Neural progenitor cell (in vitro differentiated cells): Measurements from ENCODE around the gene TRABD2A. TPM values are rescaled to one million over a fixed set of nuclear protein-coding genes. Genes with fewer than 3 reads are reported as not detected.

Experiments used
- DNase-seq: peaks from one replicate; pipeline ENCODE4 v3.0.0-alpha.2; 2016; ENCODE audit warnings: low spot score
- H2AFZ ChIP-seq: fragments of 200-600 bp; sonication (generic); replicated peaks from 2 replicates; pipeline ENCODE4 v1.6.1; 2016; ENCODE audit warnings: antibody characterized with exemption
- H3F3A ChIP-seq: fragments of 200-600 bp; sonication (generic); 2 replicates; pipeline ENCODE4 v1.6.1; 2016; ENCODE audit warnings: antibody characterized with exemption, low read depth
- H3K27ac ChIP-seq: fragments of 200-600 bp; sonication (generic); 2 replicates; pipeline ENCODE4 v1.5.1; 2016; ENCODE audit warnings: mild to moderate bottlenecking
- H3K27me3 ChIP-seq: fragments of 200-600 bp; sonication (generic); 2 replicates; pipeline ENCODE4 v1.6.1; 2016; ENCODE audit warnings: mild to moderate bottlenecking, moderate library complexity
- H3K36me3 ChIP-seq: fragments of 200-600 bp; sonication (generic); 2 replicates; pipeline ENCODE4 v1.5.1; 2016
- H3K4me1 ChIP-seq: fragments of 200-600 bp; sonication (generic); 2 replicates; pipeline ENCODE4 v1.6.1; 2016; ENCODE audit warnings: mixed run types
- H3K4me2 ChIP-seq: fragments of 200-600 bp; sonication (generic); 2 replicates; pipeline ENCODE4 v1.6.1; 2016
- H3K4me3 ChIP-seq: fragments of 200-600 bp; sonication (generic); 2 replicates; pipeline ENCODE4 v1.5.1; 2016
- H3K79me2 ChIP-seq: fragments of 200-600 bp; sonication (generic); 2 replicates; pipeline ENCODE4 v1.6.1; 2016; ENCODE audit warnings: low read depth
- H3K9ac ChIP-seq: fragments of 200-600 bp; sonication (generic); 2 replicates; pipeline ENCODE4 v1.6.1; 2016
- H3K9me3 ChIP-seq: fragments of 200-600 bp; sonication (generic); 2 replicates; pipeline ENCODE4 v1.5.1; 2016; ENCODE audit warnings: low read depth
- H4K20me1 ChIP-seq: fragments of 200-600 bp; sonication (generic); 2 replicates; pipeline ENCODE4 v1.6.1; 2016; ENCODE audit warnings: low read depth
- H3K27ac Mint-ChIP-seq: 3 replicates; pipeline ENCODE4 v1.8.0; 2021; ENCODE audit warnings: mixed read lengths
- H3K27me3 Mint-ChIP-seq: 2 replicates; pipeline ENCODE4 v1.8.0; 2022; ENCODE audit warnings: low read depth, mild to moderate bottlenecking, inconsistent platforms, moderate library complexity, mixed read lengths; ENCODE audit not compliant: insufficient read depth
- H3K36me3 Mint-ChIP-seq: 3 replicates; pipeline ENCODE4 v1.8.0; 2021; ENCODE audit warnings: mixed read lengths
- H3K4me1 Mint-ChIP-seq: 3 replicates; pipeline ENCODE4 v1.8.0; 2021; ENCODE audit warnings: mixed read lengths
- H3K4me3 Mint-ChIP-seq: 3 replicates; pipeline ENCODE4 v1.8.0; 2021; ENCODE audit warnings: mild to moderate bottlenecking, moderate library complexity, mixed read lengths
- H3K9me3 Mint-ChIP-seq: 3 replicates; pipeline ENCODE4 v1.8.0; 2020; ENCODE audit warnings: mixed read lengths
- EZH2 ChIP-seq: fragments of 200-600 bp; sonication (generic); IDR thresholded peaks from 2 replicates; pipeline ENCODE4 v1.6.1; 2017; ENCODE audit warnings: antibody characterized with exemption, mild to moderate bottlenecking, moderate library complexity
- EZH2phosphoT487 ChIP-seq: fragments of 200-600 bp; sonication (generic); IDR thresholded peaks from 2 replicates; pipeline ENCODE4 v1.6.1; 2017; ENCODE audit warnings: antibody characterized with exemption
- total RNA-seq: library from RNA; depleted of rRNA; stranded (reverse); fragments of >200 nt; gene quantifications from 2 replicates; pipeline ENCODE4 v1.2.3, GENCODE V29; 2015; ENCODE audit warnings: low replicate concordance
- TF ChIP-seq, protein P1 (sequence below): fragments of 200-600 bp; sonication (generic); IDR thresholded peaks from 2 replicates; pipeline ENCODE4 v1.5.1; 2017; ENCODE audit warnings: antibody characterized with exemption, mild to moderate bottlenecking

Gene TRABD2A
- total RNA-seq, 1 donor from 2014 or later = 2.0 TPM

DNA sequence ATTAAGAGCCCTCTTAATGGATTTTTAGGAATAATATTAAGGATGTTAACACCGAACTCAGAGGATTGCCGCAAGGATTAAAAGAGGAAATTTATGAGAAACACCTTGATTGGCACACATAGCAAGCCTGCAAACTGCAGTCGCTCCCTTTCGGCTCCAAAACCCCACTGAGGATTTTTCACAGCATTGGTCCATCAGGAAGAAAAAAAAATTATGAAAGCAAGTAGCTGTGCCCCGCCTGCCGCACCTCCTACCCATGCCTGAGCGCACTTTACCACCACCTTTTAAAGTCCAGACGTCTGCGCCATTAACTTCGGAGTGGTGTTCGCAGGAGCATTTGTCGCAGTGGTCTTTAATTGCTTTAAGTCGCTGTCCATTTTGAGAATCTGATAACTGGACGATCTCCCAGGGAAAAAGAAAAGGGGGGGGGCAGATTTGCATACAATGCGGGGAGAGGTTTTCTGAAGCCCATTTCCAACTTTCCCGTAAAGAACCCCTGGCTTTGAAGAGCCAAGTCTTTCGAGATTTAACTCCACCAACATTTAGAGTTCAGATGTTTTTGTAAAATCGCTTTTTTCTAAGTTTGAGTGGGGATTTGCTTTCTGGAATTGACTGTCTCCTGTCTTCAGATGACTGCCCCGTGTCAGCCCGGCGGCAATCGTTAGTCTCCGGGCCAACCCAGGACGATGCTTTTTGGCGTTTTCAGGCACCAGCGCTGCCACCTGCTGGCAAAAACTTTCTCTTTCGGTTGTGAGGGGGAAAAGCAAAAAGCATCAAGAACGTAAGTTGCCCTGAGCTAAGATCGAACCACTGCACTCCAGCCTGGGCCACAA lies 913 bp upstream of the TRABD2A start:
- peaks cover 6% of the 10 kb centered on the region for H4K20me1 ChIP-seq
- H3F3A ChIP-seq = peaks cover 14% of the 10 kb centered on the region
- H3K27me3 ChIP-seq = peaks cover 88% of the 10 kb centered on the region
- peak overlapping the region; percentile 88 for H3K4me3 Mint-ChIP-seq
- peak; percentile 64 for TF ChIP-seq EZH2phosphoT487
- TF ChIP-seq, protein P1, sequence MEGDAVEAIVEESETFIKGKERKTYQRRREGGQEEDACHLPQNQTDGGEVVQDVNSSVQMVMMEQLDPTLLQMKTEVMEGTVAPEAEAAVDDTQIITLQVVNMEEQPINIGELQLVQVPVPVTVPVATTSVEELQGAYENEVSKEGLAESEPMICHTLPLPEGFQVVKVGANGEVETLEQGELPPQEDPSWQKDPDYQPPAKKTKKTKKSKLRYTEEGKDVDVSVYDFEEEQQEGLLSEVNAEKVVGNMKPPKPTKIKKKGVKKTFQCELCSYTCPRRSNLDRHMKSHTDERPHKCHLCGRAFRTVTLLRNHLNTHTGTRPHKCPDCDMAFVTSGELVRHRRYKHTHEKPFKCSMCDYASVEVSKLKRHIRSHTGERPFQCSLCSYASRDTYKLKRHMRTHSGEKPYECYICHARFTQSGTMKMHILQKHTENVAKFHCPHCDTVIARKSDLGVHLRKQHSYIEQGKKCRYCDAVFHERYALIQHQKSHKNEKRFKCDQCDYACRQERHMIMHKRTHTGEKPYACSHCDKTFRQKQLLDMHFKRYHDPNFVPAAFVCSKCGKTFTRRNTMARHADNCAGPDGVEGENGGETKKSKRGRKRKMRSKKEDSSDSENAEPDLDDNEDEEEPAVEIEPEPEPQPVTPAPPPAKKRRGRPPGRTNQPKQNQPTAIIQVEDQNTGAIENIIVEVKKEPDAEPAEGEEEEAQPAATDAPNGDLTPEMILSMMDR = peak; percentile 84
- peak; percentile 4 for TF ChIP-seq EZH2
- no peaks in the 10 kb centered on the region for H3K36me3 Mint-ChIP-seq
- peaks cover 15% of the 10 kb centered on the region for H3K4me1 Mint-ChIP-seq
- H3K4me2 ChIP-seq = peak overlapping the region; percentile 90
- H3K4me1 ChIP-seq = peaks cover 17% of the 10 kb centered on the region
- H3K4me3 ChIP-seq = peak overlapping the region; percentile 73
- peak; percentile 90 for DNase-seq
- no peak overlapping the region for H3K27ac Mint-ChIP-seq
- H3K9me3 Mint-ChIP-seq = no peaks in the 10 kb centered on the region
- no peaks in the 10 kb centered on the region for H3K79me2 ChIP-seq
- no peaks in the 10 kb centered on the region for H3K36me3 ChIP-seq
- no peak overlapping the region for H3K9ac ChIP-seq
- no peak overlapping the region for H3K27ac ChIP-seq
- H2AFZ ChIP-seq = no peak overlapping the region
- no peaks in the 10 kb centered on the region for H3K9me3 ChIP-seq
- H3K27me3 Mint-ChIP-seq = peaks cover 32% of the 10 kb centered on the region

DNA sequence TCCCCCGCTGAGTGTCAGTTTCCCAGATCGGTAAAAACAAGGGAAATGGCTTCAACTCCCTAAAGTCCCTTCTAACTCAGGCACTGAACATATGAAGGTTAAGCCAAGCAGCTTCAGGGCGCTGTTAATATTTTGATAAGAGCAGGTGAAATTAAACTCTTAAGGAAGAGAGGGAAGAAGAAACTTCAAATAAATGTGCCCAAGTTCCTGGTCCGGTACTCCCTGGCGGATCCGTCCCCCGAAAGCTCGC lies 564 bp downstream of the TRABD2A start:
- Mint-ChIP-seq H3K27ac (no peak overlapping the region), H3K27me3 (peaks cover 37% of the 10 kb centered on the region), H3K4me1 (peaks cover 15% of the 10 kb centered on the region), H3K4me3 (peak overlapping the region; percentile 84), H3K9me3 (no peaks in the 10 kb centered on the region), H3K36me3 (no peaks in the 10 kb centered on the region)
- Histone ChIP-seq H3K27me3 (peaks cover 97% of the 10 kb centered on the region), H4K20me1 (peaks cover 6% of the 10 kb centered on the region), H3K4me3 (peak overlapping the region; percentile 73), H3K4me2 (peak overlapping the region; percentile 90), H3F3A (peaks cover 14% of the 10 kb centered on the region), H3K4me1 (peaks cover 17% of the 10 kb centered on the region), H2AFZ (peak overlapping the region; percentile 92), H3K36me3 (no peaks in the 10 kb centered on the region), H3K9ac (no peak overlapping the region), H3K9me3 (no peaks in the 10 kb centered on the region), H3K79me2 (no peaks in the 10 kb centered on the region), H3K27ac (no peak overlapping the region)
- DNase-seq = no peak
- no peak for TF ChIP-seq EZH2
- TF ChIP-seq, protein P1 = no peak
- no peak for TF ChIP-seq EZH2phosphoT487

DNA sequence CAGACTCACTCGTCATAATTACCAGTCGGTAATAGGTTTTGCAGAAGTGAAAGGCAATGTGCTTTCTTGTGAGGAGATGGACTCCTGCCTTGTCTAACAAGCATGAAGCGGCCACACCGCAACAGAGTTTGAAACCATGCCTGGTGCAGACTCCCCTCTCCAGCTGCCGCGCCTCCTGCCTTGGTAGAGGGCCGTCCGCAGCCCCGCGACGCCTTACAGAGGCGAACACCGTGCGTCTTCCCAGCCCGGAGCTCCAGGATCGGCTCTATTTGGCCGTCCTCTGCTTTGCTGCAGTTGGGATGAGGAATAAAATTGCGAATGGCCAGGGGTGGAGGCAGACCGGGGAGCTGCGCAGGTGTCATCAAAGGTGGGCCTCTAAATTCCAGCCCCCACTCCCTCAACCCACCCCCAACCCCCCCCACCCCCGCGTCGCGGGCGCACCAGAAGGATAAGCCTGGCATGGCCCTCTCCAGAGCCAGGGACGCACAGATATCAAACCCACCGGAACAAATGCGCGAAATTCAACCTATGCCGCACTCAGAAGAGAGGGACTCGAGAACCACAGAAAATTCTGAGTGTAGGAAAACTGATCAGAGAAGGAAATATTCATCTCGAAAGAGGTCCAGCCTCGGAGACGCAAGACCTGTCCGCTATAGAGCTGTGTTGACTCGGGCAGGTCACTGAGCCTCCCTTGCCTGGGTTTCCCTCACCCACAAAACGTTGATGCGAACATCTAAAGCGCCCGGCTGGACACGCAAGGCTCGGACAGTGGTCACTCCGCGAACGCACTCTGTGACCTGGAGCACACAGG lies 1.1 kb downstream of the TRABD2A start:
- Histone ChIP-seq H2AFZ (peak overlapping the region; percentile 92), H3K27ac (no peak overlapping the region), H3K9ac (no peak overlapping the region), H3K4me3 (peak overlapping the region; percentile 73), H3K27me3 (peaks cover 92% of the 10 kb centered on the region), H3K36me3 (no peaks in the 10 kb centered on the region), H3K4me2 (peak overlapping the region; percentile 90), H3K79me2 (no peaks in the 10 kb centered on the region), H4K20me1 (peaks cover 6% of the 10 kb centered on the region), H3F3A (peaks cover 14% of the 10 kb centered on the region), H3K4me1 (peaks cover 17% of the 10 kb centered on the region), H3K9me3 (no peaks in the 10 kb centered on the region)
- Mint-ChIP-seq H3K9me3 (no peaks in the 10 kb centered on the region), H3K4me3 (peak overlapping the region; percentile 84), H3K27ac (no peak overlapping the region), H3K36me3 (no peaks in the 10 kb centered on the region), H3K27me3 (peaks cover 37% of the 10 kb centered on the region), H3K4me1 (peaks cover 15% of the 10 kb centered on the region)
- TF ChIP-seq EZH2phosphoT487 (no peak), EZH2 (no peak)
- TF ChIP-seq, protein P1 = no peak
- peak; percentile 68 for DNase-seq
